GM23338 (cell line): ENCODE data around the gene SOS2. TPM values are rescaled to one million over a fixed set of nuclear protein-coding genes. Genes with fewer than 3 reads are reported as not detected.

ENCODE experiments used
- ATAC-seq: fragments of 200-7000 bp; cut with Tn5 transposase; 3 replicates; pipeline ENCODE4 v1.9.1; 2020
- DNase-seq: peaks from one replicate; pipeline ENCODE4 v3.0.0-alpha.2; 2015; ENCODE audit warnings: low spot score
- H2AFZ ChIP-seq: fragments of 200-600 bp; sonication (generic); 2 replicates; pipeline ENCODE4 v1.8.0; 2016; ENCODE audit warnings: antibody characterized with exemption, mild to moderate bottlenecking, moderate library complexity
- H3F3A ChIP-seq: fragments of 200-600 bp; sonication (generic); replicated peaks from 2 replicates; pipeline ENCODE4 v1.8.0; 2017; ENCODE audit warnings: antibody characterized with exemption, mixed run types, low read depth
- H3K27ac ChIP-seq: fragments of 200-600 bp; sonication (generic); 2 replicates; pipeline ENCODE4 v1.6.1; 2016; ENCODE audit warnings: low read depth
- H3K27me3 ChIP-seq: fragments of 200-600 bp; sonication (generic); 2 replicates; pipeline ENCODE4 v1.8.0; 2016; ENCODE audit warnings: mild to moderate bottlenecking, mixed run types, moderate library complexity; ENCODE audit not compliant: insufficient read depth
- H3K36me3 ChIP-seq: fragments of 200-600 bp; sonication (generic); 2 replicates; pipeline ENCODE4 v1.8.0; 2016; ENCODE audit warnings: mild to moderate bottlenecking; ENCODE audit not compliant: insufficient read depth
- H3K4me1 ChIP-seq: fragments of 200-600 bp; sonication (generic); 2 replicates; pipeline ENCODE4 v1.8.0; 2016; ENCODE audit warnings: mild to moderate bottlenecking, moderate library complexity; ENCODE audit not compliant: insufficient read depth
- H3K4me2 ChIP-seq: fragments of 200-600 bp; sonication (generic); 2 replicates; pipeline ENCODE4 v1.7.1; 2017; ENCODE audit warnings: mixed run types
- H3K4me3 ChIP-seq: fragments of 200-600 bp; sonication (generic); 2 replicates; pipeline ENCODE4 v1.6.1; 2016; ENCODE audit warnings: mixed run types
- H3K79me2 ChIP-seq: fragments of 200-600 bp; sonication (generic); replicated peaks from 2 replicates; pipeline ENCODE4 v1.8.0; 2017; ENCODE audit warnings: mild to moderate bottlenecking; ENCODE audit not compliant: insufficient read depth
- H3K9me2 ChIP-seq: fragments of 200-600 bp; sonication (generic); 2 replicates; pipeline ENCODE4 v1.8.0; 2017; ENCODE audit not compliant: insufficient read depth
- H4K20me1 ChIP-seq: fragments of 200-600 bp; sonication (generic); replicated peaks from 2 replicates; pipeline ENCODE4 v1.8.0; 2017; ENCODE audit warnings: mild to moderate bottlenecking; ENCODE audit not compliant: insufficient read depth
- H3K27ac Mint-ChIP-seq: 2 replicates; pipeline ENCODE4 v1.8.0; 2020; ENCODE audit warnings: inconsistent platforms, mild to moderate bottlenecking, moderate library complexity, mixed read lengths
- H3K27me3 Mint-ChIP-seq: 3 replicates; pipeline ENCODE4 v1.8.0; 2022; ENCODE audit warnings: low read depth, mild to moderate bottlenecking, moderate library complexity, mixed read lengths, inconsistent platforms; ENCODE audit not compliant: insufficient read depth, poor library complexity
- H3K36me3 Mint-ChIP-seq: 3 replicates; pipeline ENCODE4 v1.8.0; 2021; ENCODE audit warnings: low read depth, mild to moderate bottlenecking, inconsistent platforms, moderate library complexity, mixed read lengths
- H3K4me1 Mint-ChIP-seq: 3 replicates; pipeline ENCODE4 v1.8.0; 2020; ENCODE audit warnings: mild to moderate bottlenecking, inconsistent platforms, mixed read lengths
- H3K4me3 Mint-ChIP-seq: 3 replicates; pipeline ENCODE4 v1.8.0; 2021; ENCODE audit warnings: moderate library complexity, mild to moderate bottlenecking, inconsistent platforms, mixed read lengths
- H3K9me3 Mint-ChIP-seq: 3 replicates; pipeline ENCODE4 v1.8.0; 2020; ENCODE audit warnings: moderate library complexity, mild to moderate bottlenecking, inconsistent platforms, mixed read lengths
- CREB1 ChIP-seq: fragments of 250-450 bp; sonication (Bioruptor Pico); IDR thresholded peaks from 2 replicates; pipeline ENCODE4 v1.5.0; 2020; ENCODE audit warnings: low read depth, mild to moderate bottlenecking, moderate library complexity
- ETS1 ChIP-seq: IDR thresholded peaks from 2 replicates; pipeline ENCODE4 v1.6.1; 2016; ENCODE audit warnings: antibody characterized with exemption
- EZH2 ChIP-seq: fragments of 200-600 bp; sonication (generic); IDR thresholded peaks from one replicate; pipeline ENCODE4 v1.8.0; 2017; ENCODE audit warnings: antibody characterized with exemption, mild to moderate bottlenecking, low read depth; ENCODE audit not compliant: unreplicated experiment
- EZH2phosphoT487 ChIP-seq: fragments of 200-600 bp; sonication (generic); IDR thresholded peaks from one replicate; pipeline ENCODE4 v1.8.1; 2018; ENCODE audit warnings: antibody characterized with exemption; ENCODE audit not compliant: unreplicated experiment
- JUNB ChIP-seq: IDR thresholded peaks from one replicate; pipeline ENCODE4 v1.6.1; 2016; ENCODE audit warnings: antibody characterized with exemption; ENCODE audit not compliant: unreplicated experiment
- NANOG ChIP-seq: IDR thresholded peaks from 2 replicates; pipeline ENCODE4 v1.6.1; 2016; ENCODE audit warnings: antibody characterized with exemption, borderline replicate concordance
- POLR2AphosphoS5 ChIP-seq: IDR thresholded peaks from 2 replicates; pipeline ENCODE4 v1.6.1; 2016; ENCODE audit warnings: antibody characterized with exemption, low read depth
- STAT1 ChIP-seq: IDR thresholded peaks from one replicate; pipeline ENCODE4 v1.6.1; 2016; ENCODE audit warnings: antibody characterized with exemption; ENCODE audit not compliant: unreplicated experiment
- ZNF114 ChIP-seq: fragments of 250-450 bp; sonication (Bioruptor Pico); IDR thresholded peaks from 2 replicates; pipeline ENCODE4 v1.5.0; 2020; ENCODE audit warnings: mild to moderate bottlenecking, moderate library complexity
- ZNF331 ChIP-seq: fragments of 250-450 bp; sonication (Bioruptor Pico); IDR thresholded peaks from 2 replicates; pipeline ENCODE4 v1.5.0; 2020; ENCODE audit warnings: low read depth, mild to moderate bottlenecking, moderate library complexity
- polyA plus RNA-seq: library from polyadenylated mRNA; unstranded; fragments of >200 nt; fragmentation: Nextera tagmentation; extraction: Ambion mirVana; gene quantifications from 2 replicates; pipeline ENCODE4 v1.2.1, GENCODE V29; 2016
- total RNA-seq: library from RNA; depleted of rRNA; stranded (reverse); fragments of >200 nt; shearing (Covaris generic); gene quantifications from 2 replicates; pipeline ENCODE4 v1.2.3, GENCODE V29; 2014
- TF ChIP-seq, protein P1 (sequence below): IDR thresholded peaks from one replicate; pipeline ENCODE4 v1.6.1; 2018; ENCODE audit warnings: antibody characterized with exemption; ENCODE audit not compliant: unreplicated experiment
- TF ChIP-seq, protein P2 (sequence below): fragments of 250-450 bp; sonication (Bioruptor Pico); IDR thresholded peaks from 2 replicates; pipeline ENCODE4 v1.5.0; 2020; ENCODE audit warnings: mild to moderate bottlenecking, moderate library complexity
- TF ChIP-seq, protein P3 (sequence below), 2 experiments: fragments of 200-600 bp in 1 of 2; sonication (generic) in 1 of 2; conservative IDR thresholded peaks; 2 replicates each; pipeline versions ENCODE4 v1.5.1 to v1.6.1; 2016 to 2017; ENCODE audit warnings: antibody characterized with exemption in 2 of 2, low read depth in 2 of 2, mild to moderate bottlenecking in 2 of 2, moderate library complexity in 1 of 2

Gene SOS2
- total and polyA plus RNA-seq, 2 experiments from 2014 or later = 3.5 to 11.4 TPM

DNA sequence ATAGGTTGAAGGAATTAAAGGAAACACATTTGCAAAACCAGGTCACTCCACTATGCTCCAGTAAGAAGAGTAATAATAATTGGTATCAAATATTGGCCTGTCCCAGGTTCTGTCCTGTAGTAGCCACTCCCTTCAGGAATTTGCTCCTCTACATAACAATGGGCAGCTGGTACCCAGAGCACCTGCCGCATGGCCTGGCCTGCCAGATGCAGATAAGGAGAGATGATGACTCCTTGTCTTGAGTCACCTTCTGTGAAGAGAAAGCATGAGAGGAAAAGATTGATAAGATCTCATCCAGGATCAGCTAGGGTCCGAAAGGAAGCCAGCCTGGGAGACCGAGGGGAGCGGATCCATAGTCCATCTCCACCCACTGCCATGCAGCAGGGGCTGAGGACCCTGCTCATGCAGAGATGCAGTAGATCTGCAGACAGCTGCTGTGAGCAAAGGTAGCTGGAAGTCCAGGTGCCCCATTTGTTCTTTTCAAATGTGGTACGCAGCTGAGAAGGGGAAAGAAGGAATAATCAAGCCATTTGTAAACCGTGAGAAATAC is 139.3 kb downstream of the SOS2 start:
- peak; percentile 22 for DNase-seq
- Histone ChIP-seq H3K4me3 (no peak overlapping the region), H4K20me1 (no peaks in the 10 kb centered on the region), H3K4me2 (0 out of 2 replicates have a peak overlapping the region, but pooled peaks have one; percentile 26), H2AFZ (no peak overlapping the region; the same call in 1 of the 2 replicates), H3F3A (no peaks in the 10 kb centered on the region), H3K36me3 (no peaks in the 10 kb centered on the region), H3K79me2 (no peaks in the 10 kb centered on the region), H3K4me1 (no peaks in the 10 kb centered on the region; the same call in 1 of the 2 replicates), H3K27ac (no peak overlapping the region), H3K9me2 (0 out of 2 replicates have a peak, but pooled peaks cover 2% of the 10 kb centered on the region), H3K27me3 (no peaks in the 10 kb centered on the region)
- Mint-ChIP-seq H3K4me3 (no peak overlapping the region), H3K4me1 (peaks cover 6% of the 10 kb centered on the region), H3K27me3 (peaks cover 4% of the 10 kb centered on the region), H3K9me3 (no peaks in the 10 kb centered on the region), H3K27ac (no peak overlapping the region), H3K36me3 (no peaks in the 10 kb centered on the region)
- peak; percentile 79 for ATAC-seq
- TF ChIP-seq, protein P1, sequence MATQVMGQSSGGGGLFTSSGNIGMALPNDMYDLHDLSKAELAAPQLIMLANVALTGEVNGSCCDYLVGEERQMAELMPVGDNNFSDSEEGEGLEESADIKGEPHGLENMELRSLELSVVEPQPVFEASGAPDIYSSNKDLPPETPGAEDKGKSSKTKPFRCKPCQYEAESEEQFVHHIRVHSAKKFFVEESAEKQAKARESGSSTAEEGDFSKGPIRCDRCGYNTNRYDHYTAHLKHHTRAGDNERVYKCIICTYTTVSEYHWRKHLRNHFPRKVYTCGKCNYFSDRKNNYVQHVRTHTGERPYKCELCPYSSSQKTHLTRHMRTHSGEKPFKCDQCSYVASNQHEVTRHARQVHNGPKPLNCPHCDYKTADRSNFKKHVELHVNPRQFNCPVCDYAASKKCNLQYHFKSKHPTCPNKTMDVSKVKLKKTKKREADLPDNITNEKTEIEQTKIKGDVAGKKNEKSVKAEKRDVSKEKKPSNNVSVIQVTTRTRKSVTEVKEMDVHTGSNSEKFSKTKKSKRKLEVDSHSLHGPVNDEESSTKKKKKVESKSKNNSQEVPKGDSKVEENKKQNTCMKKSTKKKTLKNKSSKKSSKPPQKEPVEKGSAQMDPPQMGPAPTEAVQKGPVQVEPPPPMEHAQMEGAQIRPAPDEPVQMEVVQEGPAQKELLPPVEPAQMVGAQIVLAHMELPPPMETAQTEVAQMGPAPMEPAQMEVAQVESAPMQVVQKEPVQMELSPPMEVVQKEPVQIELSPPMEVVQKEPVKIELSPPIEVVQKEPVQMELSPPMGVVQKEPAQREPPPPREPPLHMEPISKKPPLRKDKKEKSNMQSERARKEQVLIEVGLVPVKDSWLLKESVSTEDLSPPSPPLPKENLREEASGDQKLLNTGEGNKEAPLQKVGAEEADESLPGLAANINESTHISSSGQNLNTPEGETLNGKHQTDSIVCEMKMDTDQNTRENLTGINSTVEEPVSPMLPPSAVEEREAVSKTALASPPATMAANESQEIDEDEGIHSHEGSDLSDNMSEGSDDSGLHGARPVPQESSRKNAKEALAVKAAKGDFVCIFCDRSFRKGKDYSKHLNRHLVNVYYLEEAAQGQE = no peak
- TF ChIP-seq, protein P2, sequence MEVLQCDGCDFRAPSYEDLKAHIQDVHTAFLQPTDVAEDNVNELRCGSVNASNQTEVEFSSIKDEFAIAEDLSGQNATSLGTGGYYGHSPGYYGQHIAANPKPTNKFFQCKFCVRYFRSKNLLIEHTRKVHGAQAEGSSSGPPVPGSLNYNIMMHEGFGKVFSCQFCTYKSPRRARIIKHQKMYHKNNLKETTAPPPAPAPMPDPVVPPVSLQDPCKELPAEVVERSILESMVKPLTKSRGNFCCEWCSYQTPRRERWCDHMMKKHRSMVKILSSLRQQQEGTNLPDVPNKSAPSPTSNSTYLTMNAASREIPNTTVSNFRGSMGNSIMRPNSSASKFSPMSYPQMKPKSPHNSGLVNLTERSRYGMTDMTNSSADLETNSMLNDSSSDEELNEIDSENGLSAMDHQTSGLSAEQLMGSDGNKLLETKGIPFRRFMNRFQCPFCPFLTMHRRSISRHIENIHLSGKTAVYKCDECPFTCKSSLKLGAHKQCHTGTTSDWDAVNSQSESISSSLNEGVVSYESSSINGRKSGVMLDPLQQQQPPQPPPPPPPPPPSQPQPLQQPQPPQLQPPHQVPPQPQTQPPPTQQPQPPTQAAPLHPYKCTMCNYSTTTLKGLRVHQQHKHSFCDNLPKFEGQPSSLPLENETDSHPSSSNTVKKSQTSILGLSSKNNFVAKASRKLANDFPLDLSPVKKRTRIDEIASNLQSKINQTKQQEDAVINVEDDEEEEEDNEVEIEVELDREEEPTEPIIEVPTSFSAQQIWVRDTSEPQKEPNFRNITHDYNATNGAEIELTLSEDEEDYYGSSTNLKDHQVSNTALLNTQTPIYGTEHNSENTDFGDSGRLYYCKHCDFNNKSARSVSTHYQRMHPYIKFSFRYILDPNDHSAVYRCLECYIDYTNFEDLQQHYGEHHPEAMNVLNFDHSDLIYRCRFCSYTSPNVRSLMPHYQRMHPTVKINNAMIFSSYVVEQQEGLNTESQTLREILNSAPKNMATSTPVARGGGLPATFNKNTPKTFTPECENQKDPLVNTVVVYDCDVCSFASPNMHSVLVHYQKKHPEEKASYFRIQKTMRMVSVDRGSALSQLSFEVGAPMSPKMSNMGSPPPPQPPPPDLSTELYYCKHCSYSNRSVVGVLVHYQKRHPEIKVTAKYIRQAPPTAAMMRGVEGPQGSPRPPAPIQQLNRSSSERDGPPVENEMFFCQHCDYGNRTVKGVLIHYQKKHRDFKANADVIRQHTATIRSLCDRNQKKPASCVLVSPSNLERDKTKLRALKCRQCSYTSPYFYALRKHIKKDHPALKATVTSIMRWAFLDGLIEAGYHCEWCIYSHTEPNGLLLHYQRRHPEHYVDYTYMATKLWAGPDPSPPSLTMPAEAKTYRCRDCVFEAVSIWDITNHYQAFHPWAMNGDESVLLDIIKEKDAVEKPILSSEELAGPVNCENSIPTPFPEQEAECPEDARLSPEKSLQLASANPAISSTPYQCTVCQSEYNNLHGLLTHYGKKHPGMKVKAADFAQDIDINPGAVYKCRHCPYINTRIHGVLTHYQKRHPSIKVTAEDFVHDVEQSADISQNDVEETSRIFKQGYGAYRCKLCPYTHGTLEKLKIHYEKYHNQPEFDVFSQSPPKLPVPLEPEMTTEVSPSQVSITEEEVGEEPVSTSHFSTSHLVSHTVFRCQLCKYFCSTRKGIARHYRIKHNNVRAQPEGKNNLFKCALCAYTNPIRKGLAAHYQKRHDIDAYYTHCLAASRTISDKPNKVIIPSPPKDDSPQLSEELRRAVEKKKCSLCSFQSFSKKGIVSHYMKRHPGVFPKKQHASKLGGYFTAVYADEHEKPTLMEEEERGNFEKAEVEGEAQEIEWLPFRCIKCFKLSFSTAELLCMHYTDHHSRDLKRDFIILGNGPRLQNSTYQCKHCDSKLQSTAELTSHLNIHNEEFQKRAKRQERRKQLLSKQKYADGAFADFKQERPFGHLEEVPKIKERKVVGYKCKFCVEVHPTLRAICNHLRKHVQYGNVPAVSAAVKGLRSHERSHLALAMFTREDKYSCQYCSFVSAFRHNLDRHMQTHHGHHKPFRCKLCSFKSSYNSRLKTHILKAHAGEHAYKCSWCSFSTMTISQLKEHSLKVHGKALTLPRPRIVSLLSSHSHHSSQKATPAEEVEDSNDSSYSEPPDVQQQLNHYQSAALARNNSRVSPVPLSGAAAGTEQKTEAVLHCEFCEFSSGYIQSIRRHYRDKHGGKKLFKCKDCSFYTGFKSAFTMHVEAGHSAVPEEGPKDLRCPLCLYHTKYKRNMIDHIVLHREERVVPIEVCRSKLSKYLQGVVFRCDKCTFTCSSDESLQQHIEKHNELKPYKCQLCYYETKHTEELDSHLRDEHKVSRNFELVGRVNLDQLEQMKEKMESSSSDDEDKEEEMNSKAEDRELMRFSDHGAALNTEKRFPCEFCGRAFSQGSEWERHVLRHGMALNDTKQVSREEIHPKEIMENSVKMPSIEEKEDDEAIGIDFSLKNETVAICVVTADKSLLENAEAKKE (CRISPR knock-in tag) = no peak
- TF ChIP-seq EZH2phosphoT487 (no peak), NANOG (no peak), STAT1 (no peak), ZNF331 (no peak), POLR2AphosphoS5 (no peak), EZH2 (no peak), ETS1 (no peak), JUNB (no peak), CREB1 (no peak), ZNF114 (no peak)
- TF ChIP-seq, protein P3, sequence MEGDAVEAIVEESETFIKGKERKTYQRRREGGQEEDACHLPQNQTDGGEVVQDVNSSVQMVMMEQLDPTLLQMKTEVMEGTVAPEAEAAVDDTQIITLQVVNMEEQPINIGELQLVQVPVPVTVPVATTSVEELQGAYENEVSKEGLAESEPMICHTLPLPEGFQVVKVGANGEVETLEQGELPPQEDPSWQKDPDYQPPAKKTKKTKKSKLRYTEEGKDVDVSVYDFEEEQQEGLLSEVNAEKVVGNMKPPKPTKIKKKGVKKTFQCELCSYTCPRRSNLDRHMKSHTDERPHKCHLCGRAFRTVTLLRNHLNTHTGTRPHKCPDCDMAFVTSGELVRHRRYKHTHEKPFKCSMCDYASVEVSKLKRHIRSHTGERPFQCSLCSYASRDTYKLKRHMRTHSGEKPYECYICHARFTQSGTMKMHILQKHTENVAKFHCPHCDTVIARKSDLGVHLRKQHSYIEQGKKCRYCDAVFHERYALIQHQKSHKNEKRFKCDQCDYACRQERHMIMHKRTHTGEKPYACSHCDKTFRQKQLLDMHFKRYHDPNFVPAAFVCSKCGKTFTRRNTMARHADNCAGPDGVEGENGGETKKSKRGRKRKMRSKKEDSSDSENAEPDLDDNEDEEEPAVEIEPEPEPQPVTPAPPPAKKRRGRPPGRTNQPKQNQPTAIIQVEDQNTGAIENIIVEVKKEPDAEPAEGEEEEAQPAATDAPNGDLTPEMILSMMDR (conservative IDR thresholded peaks at IDR 0.05; ENCODE audit: low read depth in 2 of 2) = no peak
